HG02852 (cell line): ENCODE measurements around the gene CDH19.
"Not testable (repeated sequence)": the region's sequence is repeated elsewhere in the genome, so short reads cannot be mapped to it uniquely, and the experiment has no call there.

Experiments
- ATAC-seq: cut with Tn5 transposase; IDR thresholded peaks from one replicate; pipeline ENCODE4 v1.9.1; 2021; ENCODE audit warnings: mild to moderate bottlenecking, moderate library complexity; ENCODE audit not compliant: unreplicated experiment

The CDH19 gene

GRCh38 chr18:66564236-66564635, 39.7 kb downstream of the CDH19 start:
- no peak for ATAC-seq

- ATAC-seq, result no peak
These were observed 41.6 kb downstream of the CDH19 start for GRCh38 chr18:66562279-66562678.

- no peak for ATAC-seq
These were observed 43.8 kb downstream of the CDH19 start for GRCh38 chr18:66560094-66560493.

- ATAC-seq, result no peak
These were observed 45.1 kb downstream of the CDH19 start for GRCh38 chr18:66558773-66559172.

- ATAC-seq, result no peak
These were observed 46.8 kb downstream of the CDH19 start for GRCh38 chr18:66557091-66557490.

GRCh38 chr18:66555585-66555984, 48.3 kb downstream of the CDH19 start:
- ATAC-seq, result no peak

GRCh38 chr18:66553824-66554223, 50.1 kb downstream of the CDH19 start:
- ATAC-seq, result no peak

GRCh38 chr18:66550366-66550765, 53.5 kb downstream of the CDH19 start:
- no peak for ATAC-seq

- no peak for ATAC-seq
These were observed 55.1 kb downstream of the CDH19 start for GRCh38 chr18:66548747-66549146.

- ATAC-seq, result no peak
These were observed 69.8 kb downstream of the CDH19 start for GRCh38 chr18:66534110-66534509.

- no peak for ATAC-seq
These were observed 70.2 kb downstream of the CDH19 start for GRCh38 chr18:66533693-66534092.

- ATAC-seq, result no peak
These were observed 80.5 kb downstream of the CDH19 start for GRCh38 chr18:66523219-66523991.

GRCh38 chr18:66513996-66514395, 89.9 kb downstream of the CDH19 start:
- no peak for ATAC-seq

GRCh38 chr18:66511792-66512191, 92.1 kb downstream of the CDH19 start:
- ATAC-seq, result no peak

- no peak for ATAC-seq
These were observed 92.6 kb downstream of the CDH19 start for GRCh38 chr18:66511289-66511688.

- no peak for ATAC-seq
These were observed 93.4 kb downstream of the CDH19 start for GRCh38 chr18:66510357-66511045.

- no peak for ATAC-seq
These were observed 95.0 kb downstream of the CDH19 start for GRCh38 chr18:66508937-66509336.

- no peak for ATAC-seq
These were observed 97.7 kb downstream of the CDH19 start for GRCh38 chr18:66506178-66506577.

GRCh38 chr18:66497351-66497750, 106.5 kb downstream of the CDH19 start:
- no peak for ATAC-seq

- ATAC-seq, result no peak
These were observed 108.0 kb downstream of the CDH19 start for GRCh38 chr18:66495844-66496243.

- ATAC-seq, result no peak
These were observed 130.0 kb downstream of the CDH19 start for GRCh38 chr18:66473882-66474281.

- ATAC-seq, result not testable (repeated sequence)
These were observed 137.7 kb downstream of the CDH19 start for GRCh38 chr18:66466184-66466583.
